Progenitor cell of endocrine pancreas (in vitro differentiated cells): ENCODE measurements around the gene YWHAE. TPM values are rescaled to one million over a fixed set of nuclear protein-coding genes. Genes with fewer than 3 reads are reported as not detected.

ENCODE experiments used
- DNase-seq: peaks from one replicate; pipeline ENCODE4 v3.0.0; 2021; ENCODE audit warnings: low spot score; ENCODE audit not compliant: unreplicated experiment
- H3K27ac Mint-ChIP-seq: 2 replicates; pipeline ENCODE4 v1.8.0; 2021; ENCODE audit warnings: mild to moderate bottlenecking, moderate library complexity, mixed read lengths
- H3K27me3 Mint-ChIP-seq: 2 replicates; pipeline ENCODE4 v1.8.0; 2021; ENCODE audit warnings: mixed read lengths
- H3K36me3 Mint-ChIP-seq: 2 replicates; pipeline ENCODE4 v1.8.0; 2022; ENCODE audit warnings: mixed read lengths; ENCODE audit not compliant: insufficient read depth
- H3K4me1 Mint-ChIP-seq: 2 replicates; pipeline ENCODE4 v1.8.0; 2021; ENCODE audit warnings: low read depth, mixed read lengths
- H3K4me3 Mint-ChIP-seq: 2 replicates; pipeline ENCODE4 v1.8.0; 2021; ENCODE audit warnings: low read depth, mild to moderate bottlenecking, moderate library complexity, mixed read lengths
- H3K9me3 Mint-ChIP-seq: 2 replicates; pipeline ENCODE4 v1.8.0; 2021; ENCODE audit warnings: low read depth, mixed read lengths
- CTCF ChIP-seq: fragments of 200-600 bp; sonication (generic); IDR thresholded peaks from one replicate; pipeline ENCODE4 v1.5.0; 2021; ENCODE audit warnings: antibody characterized with exemption, mild to moderate bottlenecking; ENCODE audit not compliant: unreplicated experiment
- total RNA-seq: library from RNA; stranded (reverse); gene quantifications from 2 replicates; pipeline ENCODE4 v1.2.1, GENCODE V29; 2021

YWHAE gene
- total RNA-seq, 1 donor from 2014 or later: 951 TPM

- Mint-ChIP-seq H3K27me3 (peaks cover 34% of the 10 kb centered on the region), H3K9me3 (no peaks in the 10 kb centered on the region), H3K27ac (no peak overlapping the region), H3K4me1 (peaks cover 9% of the 10 kb centered on the region), H3K36me3 (no peaks in the 10 kb centered on the region), H3K4me3 (no peak overlapping the region)
- no peak for DNase-seq
- no peak for TF ChIP-seq CTCF
Measured at GRCh38 chr17:1302761-1303160, 97.3 kb downstream of the YWHAE start.

- no peak for TF ChIP-seq CTCF
- H3K27me3 Mint-ChIP-seq: peaks cover 35% of the 10 kb centered on the region
- H3K4me3 Mint-ChIP-seq: no peak overlapping the region
- H3K4me1 Mint-ChIP-seq: peaks cover 9% of the 10 kb centered on the region
- H3K27ac Mint-ChIP-seq: no peak overlapping the region
- no peaks in the 10 kb centered on the region for H3K36me3 Mint-ChIP-seq
- no peak for DNase-seq
- no peaks in the 10 kb centered on the region for H3K9me3 Mint-ChIP-seq
Measured at GRCh38 chr17:1301546-1301945, 98.5 kb downstream of the YWHAE start.

- no peak for TF ChIP-seq CTCF
- Mint-ChIP-seq H3K36me3 (no peaks in the 10 kb centered on the region), H3K9me3 (no peaks in the 10 kb centered on the region), H3K27ac (no peak overlapping the region), H3K4me1 (peaks cover 8% of the 10 kb centered on the region), H3K27me3 (peaks cover 36% of the 10 kb centered on the region), H3K4me3 (no peak overlapping the region)
- no peak for DNase-seq
Measured at GRCh38 chr17:1300371-1300905, 99.6 kb downstream of the YWHAE start.

- peaks cover 3% of the 10 kb centered on the region for H3K4me1 Mint-ChIP-seq
- no peak overlapping the region for H3K27ac Mint-ChIP-seq
- no peaks in the 10 kb centered on the region for H3K9me3 Mint-ChIP-seq
- H3K27me3 Mint-ChIP-seq: peaks cover 36% of the 10 kb centered on the region
- no peak for DNase-seq
- no peak overlapping the region for H3K4me3 Mint-ChIP-seq
- no peaks in the 10 kb centered on the region for H3K36me3 Mint-ChIP-seq
- no peak for TF ChIP-seq CTCF
Measured at GRCh38 chr17:1299552-1300370, 100.3 kb downstream of the YWHAE start.

- H3K27ac Mint-ChIP-seq: no peak overlapping the region
- H3K36me3 Mint-ChIP-seq: no peaks in the 10 kb centered on the region
- peak; percentile 34 for DNase-seq
- peaks cover 36% of the 10 kb centered on the region for H3K27me3 Mint-ChIP-seq
- H3K4me1 Mint-ChIP-seq: no peaks in the 10 kb centered on the region
- TF ChIP-seq CTCF: no peak
- no peak overlapping the region for H3K4me3 Mint-ChIP-seq
- no peaks in the 10 kb centered on the region for H3K9me3 Mint-ChIP-seq
Measured at GRCh38 chr17:1298606-1299005, 101.4 kb downstream of the YWHAE start.

Other genes starting within 250 kb of the YWHAE start
- 61.0 and 64.6 TPM in 2 replicates for gene ABR, start 220.2 kb downstream of the YWHAE start, total RNA-seq
- not detected in 2 replicates for gene BHLHA9, start 129.8 kb downstream of the YWHAE start, total RNA-seq
- not detected in 2 replicates for gene TRARG1, start 120.6 kb downstream of the YWHAE start, total RNA-seq
- 41.6 and 44.8 TPM in 2 replicates for gene CRK, start 56.0 kb upstream of the YWHAE start, total RNA-seq
- 64.4 and 84.0 TPM in 2 replicates for gene MYO1C, start 92.5 kb upstream of the YWHAE start, total RNA-seq
- gene INPP5K, start 116.4 kb upstream of the YWHAE start, total RNA-seq: 27.1 and 29.8 TPM in 2 replicates
- 63.5 and 75.0 TPM in 2 replicates for gene PITPNA, start 162.6 kb upstream of the YWHAE start, total RNA-seq
- 21.1 and 21.9 TPM in 2 replicates for gene SLC43A2, start 228.6 kb upstream of the YWHAE start, total RNA-seq
- 0.43 and 0.69 TPM in 2 replicates for gene SCARF1, start 245.5 kb upstream of the YWHAE start, total RNA-seq
- 1.2 and 1.5 TPM in 2 replicates for gene RILP, start 249.6 kb upstream of the YWHAE start, total RNA-seq